ENCODE results near the gene C2orf68. TPM values are rescaled to one million over a fixed set of nuclear protein-coding genes. Genes with fewer than 3 reads are reported as not detected.
"Not testable (repeated sequence)": the region's sequence is repeated elsewhere in the genome, so short reads cannot be mapped to it uniquely, and the experiment has no call there.

C2orf68 gene
- total RNA-seq, 1 donor from 2014 or later = 31.8 TPM

GRCh38 chr2:85577386-85578242, 34.3 kb downstream of the C2orf68 start, which contains the start of gene VAMP8:
Gene VAMP8, plus strand, starts transcription at chr2:85577586. Its CDS starts 61 bp downstream, at chr2:85577647.
- peaks cover 23 to 33% (median 30%) of the 10 kb centered on the region in 3 donors for H3K4me1 ChIP-seq (ENCODE audit: control insufficient read depth in 3 of 3, insufficient read depth in 3 of 3, low read length in 3 of 3)
- H3K27me3 ChIP-seq (ENCODE audit: control insufficient read depth in 3 of 3, insufficient read depth in 3 of 3, low read length in 3 of 3) = no peaks in the 10 kb centered on the region
- H3K9me3 ChIP-seq (ENCODE audit: control insufficient read depth in 3 of 3, low read length in 3 of 3) = no peaks in the 10 kb centered on the region
- no peaks in the 10 kb centered on the region for H3K36me3 ChIP-seq (ENCODE audit: control insufficient read depth in 3 of 3, insufficient read depth in 3 of 3, low read length in 3 of 3)
- peak within 1 kb of the TSS; percentile 48 to 74 (median 64) for H3K9ac ChIP-seq (ENCODE audit: low read depth in 1 of 3, low read length in 3 of 3)
- peak within 1 kb of the TSS; percentile 48 to 63 (median 51) for H3K4me3 ChIP-seq (ENCODE audit: low read length in 3 of 3)
- H3K27ac ChIP-seq (ENCODE audit: low read depth, low read length) = peak within 1 kb of the TSS; percentile 76

DNA sequence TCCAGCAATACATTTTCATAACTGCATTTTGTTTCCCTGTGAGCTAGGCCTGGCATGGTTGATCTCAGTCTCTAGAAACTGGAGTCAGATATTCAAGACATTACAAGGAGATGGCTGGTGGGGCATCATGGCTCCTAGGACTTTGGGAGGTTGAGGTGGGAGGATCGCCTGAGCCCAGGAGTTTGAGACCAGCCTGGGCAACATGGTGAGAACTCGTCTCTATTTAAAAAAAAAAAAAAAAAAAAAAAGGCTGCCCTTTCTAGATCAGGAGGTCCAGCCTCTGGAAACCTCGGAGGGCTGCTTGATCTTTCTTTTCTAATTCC, 34.8 kb downstream of the C2orf68 start:
- Histone ChIP-seq H3K4me1 (ENCODE audit: control insufficient read depth in 3 of 3, insufficient read depth in 3 of 3, low read length in 3 of 3) (peaks cover 23 to 33% (median 26%) of the 10 kb centered on the region in 3 donors), H3K9me3 (ENCODE audit: control insufficient read depth in 3 of 3, low read length in 3 of 3) (no peaks in the 10 kb centered on the region), H3K4me3 (ENCODE audit: low read length in 3 of 3) (peak overlapping the region in 1 of 3 donors; percentile 51), H3K27me3 (ENCODE audit: control insufficient read depth in 3 of 3, insufficient read depth in 3 of 3, low read length in 3 of 3) (no peaks in the 10 kb centered on the region), H3K27ac (ENCODE audit: low read depth, low read length) (peak overlapping the region; percentile 76), H3K9ac (ENCODE audit: low read depth in 1 of 3, low read length in 3 of 3) (no peak overlapping the region), H3K36me3 (ENCODE audit: control insufficient read depth in 3 of 3, insufficient read depth in 3 of 3, low read length in 3 of 3) (no peaks in the 10 kb centered on the region)

DNA sequence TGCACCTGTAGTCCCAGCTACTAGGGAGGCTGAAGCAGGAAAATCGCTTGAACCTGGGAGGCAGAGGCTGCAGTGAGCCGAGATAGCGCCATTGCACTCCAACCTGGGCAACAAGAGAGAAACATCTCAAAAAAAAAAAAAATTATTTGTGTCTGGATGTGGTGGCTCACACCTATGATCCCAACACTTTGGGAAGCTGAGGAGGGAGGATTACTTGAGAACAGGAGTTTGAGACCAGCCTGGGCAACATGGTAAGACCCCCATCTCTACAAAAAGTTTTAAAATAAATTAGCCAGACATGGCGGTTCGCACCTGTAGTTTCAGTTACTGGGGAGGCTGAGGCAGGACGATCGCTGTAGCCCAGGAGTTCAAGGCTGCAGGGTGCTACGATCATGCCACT, 36.1 kb downstream of the C2orf68 start:
- Histone ChIP-seq H3K4me1 (ENCODE audit: control insufficient read depth in 3 of 3, insufficient read depth in 3 of 3, low read length in 3 of 3) (peaks cover 23 to 33% (median 26%) of the 10 kb centered on the region in 3 donors), H3K4me3 (ENCODE audit: low read length in 3 of 3) (no peak overlapping the region), H3K27me3 (ENCODE audit: control insufficient read depth in 3 of 3, insufficient read depth in 3 of 3, low read length in 3 of 3) (no peaks in the 10 kb centered on the region), H3K27ac (ENCODE audit: low read depth, low read length) (no peak overlapping the region), H3K36me3 (ENCODE audit: control insufficient read depth in 3 of 3, insufficient read depth in 3 of 3, low read length in 3 of 3) (no peaks in the 10 kb centered on the region), H3K9me3 (ENCODE audit: control insufficient read depth in 3 of 3, low read length in 3 of 3) (no peaks in the 10 kb centered on the region), H3K9ac (ENCODE audit: low read depth in 1 of 3, low read length in 3 of 3) (no peak overlapping the region)

- Histone ChIP-seq H3K4me3 (ENCODE audit: low read length in 3 of 3) (no peak overlapping the region), H3K9me3 (ENCODE audit: control insufficient read depth in 3 of 3, low read length in 3 of 3) (no peaks in the 10 kb centered on the region), H3K9ac (ENCODE audit: low read depth in 1 of 3, low read length in 3 of 3) (no peak overlapping the region), H3K27ac (ENCODE audit: low read depth, low read length) (no peak overlapping the region), H3K36me3 (ENCODE audit: control insufficient read depth in 3 of 3, insufficient read depth in 3 of 3, low read length in 3 of 3) (no peaks in the 10 kb centered on the region), H3K4me1 (ENCODE audit: control insufficient read depth in 3 of 3, insufficient read depth in 3 of 3, low read length in 3 of 3) (peaks cover 0 to 5% (median 2%) of the 10 kb centered on the region in 3 donors), H3K27me3 (ENCODE audit: control insufficient read depth in 3 of 3, insufficient read depth in 3 of 3, low read length in 3 of 3) (no peaks in the 10 kb centered on the region)
Measured at GRCh38 chr2:85566265-85566664, 45.6 kb downstream of the C2orf68 start.

DNA sequence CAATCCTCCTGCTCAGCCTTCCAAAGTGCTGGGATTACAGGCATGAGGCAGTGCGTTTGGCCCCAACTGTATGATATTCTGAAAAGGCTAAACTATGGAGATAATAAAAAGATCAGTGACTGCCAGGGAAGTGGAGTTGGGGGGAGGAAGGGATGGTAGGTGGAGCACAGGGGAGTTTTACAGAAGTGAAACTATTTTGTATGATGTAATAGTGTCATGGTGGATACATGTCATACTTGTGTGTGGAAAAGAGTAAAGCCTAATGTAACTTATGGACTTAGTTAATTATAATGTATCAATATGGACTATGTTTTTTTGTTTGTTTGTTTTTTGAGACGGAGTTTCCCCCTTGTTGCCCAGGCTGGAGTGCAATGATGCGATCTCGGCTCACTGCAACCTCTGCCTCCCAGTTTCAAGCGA, 47.7 kb downstream of the C2orf68 start:
- H3K9ac ChIP-seq (ENCODE audit: low read depth in 1 of 3, low read length in 3 of 3) = no peak overlapping the region

DNA sequence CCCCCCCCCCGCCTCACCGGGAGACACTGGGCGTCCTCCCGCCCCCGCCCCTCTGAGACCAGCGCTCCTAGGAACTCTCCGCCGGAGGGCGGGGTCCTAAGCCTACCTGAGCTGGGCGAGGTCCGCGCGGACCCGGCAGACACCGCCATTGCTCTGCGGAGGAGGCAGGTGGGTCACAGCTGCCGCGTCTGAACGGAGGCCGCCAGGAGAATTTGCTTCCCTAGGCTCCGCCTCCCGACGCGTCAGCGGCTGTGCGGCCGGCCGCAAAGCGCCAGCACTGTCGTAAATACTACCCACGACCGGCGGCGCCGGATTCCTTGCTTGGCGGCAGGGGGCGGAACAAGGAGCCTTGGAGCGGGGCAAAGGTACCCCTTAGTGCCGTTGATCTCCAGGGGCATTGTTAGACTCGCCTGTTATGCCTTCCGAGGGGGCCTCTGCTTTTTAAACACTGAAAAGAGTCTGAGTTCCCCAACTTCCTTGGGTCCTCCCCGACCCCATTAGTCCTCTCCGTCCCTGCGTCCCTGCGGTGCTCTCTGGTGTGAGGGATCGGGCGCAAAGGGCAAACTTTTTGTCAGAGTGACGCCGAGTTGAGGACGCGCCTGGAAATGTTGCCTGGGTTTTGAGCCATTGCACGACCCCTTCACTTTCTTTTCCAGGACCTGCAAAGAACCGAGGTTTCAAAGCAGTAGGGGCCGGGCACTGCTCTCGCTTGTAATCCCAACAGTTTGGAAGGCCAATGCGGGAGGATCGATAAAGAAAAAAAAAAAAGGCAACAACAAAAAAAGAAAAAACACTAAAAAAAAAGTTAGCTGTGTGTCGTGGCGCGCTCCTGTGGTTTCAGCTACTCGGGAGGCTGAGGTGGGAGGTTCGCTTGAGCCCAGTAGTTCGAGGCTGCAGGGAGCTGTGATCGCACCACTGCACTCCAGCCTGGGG, 50.3 kb downstream of the C2orf68 start, which contains the start of gene GGCX:
GGCX (minus strand) TSS at position 214 of the 933 bp plus-strand sequence; CDS start at position 149, 65 bp downstream.
- Histone ChIP-seq H3K27ac (ENCODE audit: low read depth, low read length) (peak within 1 kb of the TSS; percentile 80), H3K27me3 (ENCODE audit: control insufficient read depth in 3 of 3, insufficient read depth in 3 of 3, low read length in 3 of 3) (no peaks in the 10 kb centered on the region), H3K9ac (ENCODE audit: low read depth in 1 of 3, low read length in 3 of 3) (peak within 1 kb of the TSS; percentile 96 to 100 (median 98))

More for the DNA sequence above, 47.7 kb downstream of the C2orf68 start:
- Histone ChIP-seq H3K27me3 (ENCODE audit: control insufficient read depth in 3 of 3, insufficient read depth in 3 of 3, low read length in 3 of 3) (no peaks in the 10 kb centered on the region), H3K4me1 (ENCODE audit: control insufficient read depth in 3 of 3, insufficient read depth in 3 of 3, low read length in 3 of 3) (peaks cover 10 to 20% (median 16%) of the 10 kb centered on the region in 3 donors), H3K9me3 (ENCODE audit: control insufficient read depth in 3 of 3, low read length in 3 of 3) (no peaks in the 10 kb centered on the region), H3K27ac (ENCODE audit: low read depth, low read length) (no peak overlapping the region), H3K4me3 (ENCODE audit: low read length in 3 of 3) (no peak overlapping the region), H3K36me3 (ENCODE audit: control insufficient read depth in 3 of 3, insufficient read depth in 3 of 3, low read length in 3 of 3) (peaks cover 0 to 1% (median under 1%) of the 10 kb centered on the region in 3 donors)

DNA sequence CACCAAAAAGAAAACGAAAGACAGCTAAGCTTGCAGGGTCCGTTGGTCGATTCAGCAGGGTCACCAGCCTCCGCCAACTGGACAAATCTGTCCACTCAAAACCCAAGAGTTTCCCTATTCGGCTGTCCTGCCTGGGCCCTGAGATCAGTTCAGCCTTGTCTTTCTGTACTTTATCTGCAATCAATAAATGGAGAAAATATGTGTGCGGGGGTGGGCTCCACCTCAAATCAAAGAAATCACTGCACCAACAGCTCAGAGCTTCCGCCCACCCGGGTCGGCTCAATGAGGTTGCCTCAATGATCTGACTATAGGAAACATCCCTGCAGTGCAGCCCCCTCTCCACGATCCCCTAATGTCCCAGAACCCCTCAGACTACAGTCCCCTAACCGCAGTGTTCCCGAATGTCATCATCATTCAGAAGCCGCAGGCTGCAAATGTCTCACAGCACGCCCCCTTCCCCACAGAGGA, 51.0 kb downstream of the C2orf68 start:
- Histone ChIP-seq H3K9ac (ENCODE audit: low read depth in 1 of 3, low read length in 3 of 3) (peak overlapping the region; percentile 96 to 100 (median 98)), H3K4me1 (ENCODE audit: control insufficient read depth in 3 of 3, insufficient read depth in 3 of 3, low read length in 3 of 3) (peaks cover 10 to 23% (median 16%) of the 10 kb centered on the region in 3 donors), H3K9me3 (ENCODE audit: control insufficient read depth in 3 of 3, low read length in 3 of 3) (no peaks in the 10 kb centered on the region), H3K27ac (ENCODE audit: low read depth, low read length) (peak overlapping the region; percentile 80), H3K4me3 (ENCODE audit: low read length in 3 of 3) (peak overlapping the region; percentile 97 to 99 (median 97)), H3K27me3 (ENCODE audit: control insufficient read depth in 3 of 3, insufficient read depth in 3 of 3, low read length in 3 of 3) (no peaks in the 10 kb centered on the region), H3K36me3 (ENCODE audit: control insufficient read depth in 3 of 3, insufficient read depth in 3 of 3, low read length in 3 of 3) (peaks cover 12 to 16% (median 15%) of the 10 kb centered on the region in 3 donors)

More for the DNA sequence above, 50.3 kb downstream of the C2orf68 start, which contains the start of gene GGCX:
- peak within 1 kb of the TSS; percentile 97 to 99 (median 97) for H3K4me3 ChIP-seq (ENCODE audit: low read length in 3 of 3)
- no peaks in the 10 kb centered on the region for H3K9me3 ChIP-seq (ENCODE audit: control insufficient read depth in 3 of 3, low read length in 3 of 3)
- peaks cover 10 to 23% (median 16%) of the 10 kb centered on the region in 3 donors for H3K4me1 ChIP-seq (ENCODE audit: control insufficient read depth in 3 of 3, insufficient read depth in 3 of 3, low read length in 3 of 3)
- peaks cover 12 to 15% (median 13%) of the 10 kb centered on the region in 3 donors for H3K36me3 ChIP-seq (ENCODE audit: control insufficient read depth in 3 of 3, insufficient read depth in 3 of 3, low read length in 3 of 3)

- H3K9me3 ChIP-seq (ENCODE audit: control insufficient read depth in 3 of 3, low read length in 3 of 3); H3K27me3 ChIP-seq (ENCODE audit: control insufficient read depth in 3 of 3, insufficient read depth in 3 of 3, low read length in 3 of 3); H3K27ac ChIP-seq (ENCODE audit: low read depth, low read length): not testable (repeated sequence)
- Histone ChIP-seq H3K4me3 (ENCODE audit: low read length in 3 of 3) (peak overlapping the region; percentile 97 to 99 (median 97)), H3K9ac (ENCODE audit: low read depth in 1 of 3, low read length in 3 of 3) (peak overlapping the region; percentile 96 to 100 (median 98)), H3K36me3 (ENCODE audit: control insufficient read depth in 3 of 3, insufficient read depth in 3 of 3, low read length in 3 of 3) (peaks cover 14 to 17% (median 16%) of the 10 kb centered on the region in 3 donors), H3K4me1 (ENCODE audit: control insufficient read depth in 3 of 3, insufficient read depth in 3 of 3, low read length in 3 of 3) (peaks cover 10 to 23% (median 16%) of the 10 kb centered on the region in 3 donors)
Measured at GRCh38 chr2:85560403-85560726, 51.5 kb downstream of the C2orf68 start.

DNA sequence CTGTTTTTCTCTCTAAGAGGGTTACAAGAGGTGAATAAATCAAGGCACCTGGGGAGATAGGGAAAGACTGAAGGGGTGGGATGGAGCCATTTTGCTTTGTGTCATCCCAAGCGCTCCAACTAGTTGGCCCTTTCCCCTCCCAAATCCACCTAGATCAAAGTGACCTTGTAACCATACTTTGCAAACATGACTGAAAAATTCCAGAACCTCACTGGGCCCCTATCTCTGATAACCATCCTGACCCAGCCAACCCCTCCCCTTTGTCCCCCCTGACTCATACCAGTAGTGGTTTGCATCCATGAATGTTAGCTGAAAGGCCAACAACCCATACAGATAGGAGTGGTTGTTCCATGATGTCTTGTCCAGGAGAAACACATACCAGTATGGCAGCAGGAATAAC, 53.7 kb downstream of the C2orf68 start:
- no peaks in the 10 kb centered on the region for H3K27me3 ChIP-seq (ENCODE audit: control insufficient read depth in 3 of 3, insufficient read depth in 3 of 3, low read length in 3 of 3)
- no peaks in the 10 kb centered on the region for H3K9me3 ChIP-seq (ENCODE audit: control insufficient read depth in 3 of 3, low read length in 3 of 3)
- peak overlapping the region in 1 of 3 donors; percentile 11 for H3K9ac ChIP-seq (ENCODE audit: low read depth in 1 of 3, low read length in 3 of 3)
- H3K4me3 ChIP-seq (ENCODE audit: low read length in 3 of 3) = no peak overlapping the region
- H3K4me1 ChIP-seq (ENCODE audit: control insufficient read depth in 3 of 3, insufficient read depth in 3 of 3, low read length in 3 of 3) = peaks cover 10 to 23% (median 16%) of the 10 kb centered on the region in 3 donors
- H3K36me3 ChIP-seq (ENCODE audit: control insufficient read depth in 3 of 3, insufficient read depth in 3 of 3, low read length in 3 of 3) = peaks cover 30 to 37% (median 33%) of the 10 kb centered on the region in 3 donors
- no peak overlapping the region for H3K27ac ChIP-seq (ENCODE audit: low read depth, low read length)

Data from skeletal muscle tissue (tissue), 4 donors.